SK-N-DZ (cell line): Measurements from ENCODE around the gene PPP6R1.

Experiments used
- DNase-seq: peaks from one replicate; pipeline ENCODE4 v3.0.0-alpha.2; 2015; ENCODE audit warnings: low spot score

Gene PPP6R1

DNA sequence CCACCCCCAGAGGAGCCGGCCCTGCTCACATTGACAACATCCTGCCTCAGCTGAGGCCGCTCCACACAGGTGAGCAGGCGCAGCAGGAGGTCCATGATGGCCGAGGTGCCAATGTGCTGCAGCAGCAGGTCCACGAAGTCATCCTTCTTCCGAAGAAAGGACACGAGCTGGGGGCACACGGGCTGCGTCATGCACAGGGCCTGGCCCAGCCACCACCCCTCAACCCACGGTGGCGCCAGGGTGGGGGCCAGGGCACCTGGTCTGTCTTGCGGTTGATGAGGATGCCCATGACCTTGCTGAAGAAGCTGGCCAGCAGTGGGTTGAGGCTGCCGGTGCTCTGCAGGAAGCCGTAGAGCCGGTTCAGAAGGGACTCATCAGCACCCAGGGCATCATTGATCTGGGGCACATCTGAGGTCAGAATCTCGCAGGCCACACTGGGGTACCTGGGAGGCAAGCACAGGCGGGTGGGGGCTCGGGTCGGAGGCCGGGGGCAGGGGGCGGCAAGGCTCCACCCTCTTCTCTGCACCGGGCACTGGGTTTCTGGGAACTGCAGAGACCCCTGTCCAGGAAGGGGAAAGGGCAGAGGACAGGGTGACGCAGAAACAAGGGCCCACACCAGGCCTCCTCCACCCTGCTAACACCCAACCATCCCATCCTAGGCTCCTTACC, 13.4 kb downstream of the PPP6R1 start:
- DNase-seq: no peak

DNA sequence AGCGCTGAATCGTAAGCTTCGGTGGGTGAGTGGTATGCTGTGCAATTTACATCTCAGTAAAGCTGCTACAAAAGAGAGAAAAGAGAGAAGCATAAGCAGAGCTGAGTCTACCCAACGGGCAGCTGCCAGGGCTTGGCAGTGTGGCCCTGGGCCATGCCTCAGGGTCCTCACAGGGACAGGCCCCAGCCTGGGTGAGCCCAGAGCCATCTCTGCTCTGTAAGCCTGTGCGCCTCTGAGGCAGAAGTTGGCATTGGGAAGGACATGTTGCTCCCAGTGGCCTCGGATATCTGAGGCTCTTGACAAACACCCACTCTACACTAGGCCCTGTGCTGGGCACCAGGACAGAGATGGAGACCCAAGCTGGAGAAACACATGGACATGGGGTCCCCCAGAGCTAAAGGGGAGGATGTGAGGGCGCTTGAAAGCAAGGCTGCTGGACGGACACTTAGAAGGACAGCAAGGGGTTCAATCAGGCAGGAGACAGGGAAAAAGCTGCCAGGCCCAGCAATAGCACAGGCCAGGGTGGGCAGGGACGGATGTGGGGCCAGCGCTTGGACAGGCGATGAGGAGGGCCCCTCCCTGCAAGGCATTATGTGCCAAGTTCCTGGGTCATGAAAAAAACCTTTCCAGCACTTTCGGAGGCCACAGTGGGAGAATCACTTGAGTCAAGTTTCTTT, 14.7 kb downstream of the PPP6R1 start:
- no peak for DNase-seq

DNA sequence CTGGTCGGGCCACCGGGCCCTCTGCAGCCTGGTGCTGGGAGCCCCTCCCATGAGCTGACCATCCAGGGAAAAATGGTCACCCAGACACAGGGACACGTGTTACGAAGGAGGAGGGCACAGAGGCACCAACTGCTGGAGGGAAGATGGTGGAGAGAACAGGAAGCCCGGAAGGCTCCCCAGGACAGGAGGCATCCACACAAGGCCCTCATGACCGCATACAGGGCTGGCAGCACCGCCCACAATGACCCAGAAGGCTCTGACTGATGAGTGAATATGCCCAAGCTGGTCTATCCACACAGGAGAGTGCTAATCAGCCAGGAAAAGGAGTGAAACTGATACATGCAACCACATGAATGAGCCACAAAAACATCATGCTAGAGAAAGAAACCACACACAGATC, 16.3 kb downstream of the PPP6R1 start:
- no peak for DNase-seq

DNA sequence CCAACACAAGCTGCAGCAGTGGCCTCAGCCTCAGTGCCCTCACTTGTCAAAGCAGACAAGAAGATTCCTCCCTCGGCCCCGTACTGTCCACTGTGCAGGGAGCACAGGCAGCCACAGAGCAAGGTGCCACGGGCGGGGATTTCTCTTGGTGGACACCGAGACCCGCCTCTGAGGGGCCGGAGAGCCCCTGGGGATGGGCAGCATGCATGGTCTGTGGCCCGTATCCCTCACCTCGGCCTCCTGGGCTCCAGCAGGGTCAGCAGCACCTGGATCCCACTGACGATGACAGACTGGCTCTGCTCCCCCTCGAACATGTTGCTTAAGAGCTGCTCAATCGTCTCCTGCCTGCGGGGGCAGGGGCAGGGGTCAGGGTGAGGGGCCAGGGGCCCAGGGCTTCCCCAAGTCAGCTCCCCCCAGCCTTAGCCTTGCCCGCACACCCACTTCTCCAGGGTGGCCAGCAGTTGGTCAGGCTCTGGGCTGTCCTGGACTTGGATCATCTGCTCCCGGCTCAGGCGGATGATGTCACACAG, 16.8 kb downstream of the PPP6R1 start:
- no peak for DNase-seq

DNA sequence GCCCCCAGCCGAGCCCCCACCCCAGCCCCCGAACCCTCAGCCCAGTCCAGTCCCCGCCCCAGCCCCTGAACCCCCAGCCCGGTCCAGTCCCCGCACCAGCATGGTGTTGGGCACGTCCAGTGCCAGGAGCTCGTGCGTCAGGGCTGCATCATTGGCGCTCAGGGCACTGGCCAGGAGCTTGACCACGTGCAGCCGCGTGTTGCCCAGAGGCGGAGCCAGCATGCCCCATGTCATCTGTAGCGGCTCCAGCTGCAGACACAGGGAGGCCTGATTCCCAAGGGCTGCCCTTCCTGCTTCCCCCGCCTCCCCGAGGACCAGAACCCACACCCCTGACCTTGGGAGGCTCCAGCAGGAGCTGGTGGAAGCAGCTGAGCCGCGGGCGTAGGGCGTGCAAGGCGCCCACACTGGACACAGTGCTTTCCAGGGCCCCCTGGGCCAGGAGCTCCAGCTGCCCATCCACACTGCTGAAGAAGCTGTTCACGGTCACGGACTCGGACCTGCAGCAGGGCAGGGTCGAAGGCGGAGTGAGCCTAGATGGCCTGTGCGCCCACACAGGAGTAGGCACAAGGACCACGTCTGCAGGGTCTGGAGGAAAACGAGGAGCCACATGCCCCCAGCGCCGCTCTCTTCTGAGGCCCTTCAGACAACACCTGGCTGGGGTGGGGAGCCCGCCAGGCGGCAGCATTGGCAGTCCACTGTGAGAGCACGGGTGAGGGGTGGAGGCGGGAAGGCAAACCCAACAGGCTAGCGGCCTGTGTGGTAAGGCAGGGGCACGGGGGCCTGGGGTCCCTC, 17.5 kb downstream of the PPP6R1 start:
- no peak for DNase-seq

DNA sequence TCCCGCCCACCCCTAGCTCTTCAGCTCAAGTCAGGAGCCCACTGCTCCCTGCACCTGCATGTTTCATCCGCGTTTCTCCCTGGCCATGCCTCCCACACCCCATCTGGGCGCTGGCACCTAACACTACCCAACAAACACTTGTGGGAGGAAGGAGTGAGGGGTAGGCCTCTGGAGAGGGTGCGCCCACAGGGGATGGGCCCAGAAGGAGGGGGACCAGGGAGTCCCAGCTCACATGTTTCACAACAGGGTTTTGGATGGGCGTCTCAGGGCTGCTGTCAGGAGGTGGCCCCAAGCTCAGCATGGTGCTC, 18.1 kb downstream of the PPP6R1 start:
- no peak for DNase-seq

DNA sequence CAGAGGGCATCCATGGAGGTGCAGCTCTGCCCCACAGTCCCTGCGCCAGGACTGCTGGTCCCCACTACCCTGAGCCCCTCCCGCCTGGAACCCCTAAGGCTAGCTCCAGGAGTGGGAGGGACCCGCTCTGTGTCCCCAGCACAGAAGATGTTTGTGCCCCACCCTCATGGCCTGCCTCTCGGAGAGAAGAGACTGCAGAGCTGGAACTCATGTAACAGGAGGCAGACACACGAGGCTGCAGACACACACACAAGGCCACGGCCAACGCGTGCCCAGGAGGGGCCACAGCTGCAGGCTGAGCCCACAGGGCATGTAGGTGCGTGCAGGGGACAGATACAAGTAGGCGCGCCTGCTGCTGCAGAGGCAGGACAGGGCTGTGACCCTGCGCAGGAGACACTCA, 19.8 kb downstream of the PPP6R1 start:
- DNase-seq: no peak

DNA sequence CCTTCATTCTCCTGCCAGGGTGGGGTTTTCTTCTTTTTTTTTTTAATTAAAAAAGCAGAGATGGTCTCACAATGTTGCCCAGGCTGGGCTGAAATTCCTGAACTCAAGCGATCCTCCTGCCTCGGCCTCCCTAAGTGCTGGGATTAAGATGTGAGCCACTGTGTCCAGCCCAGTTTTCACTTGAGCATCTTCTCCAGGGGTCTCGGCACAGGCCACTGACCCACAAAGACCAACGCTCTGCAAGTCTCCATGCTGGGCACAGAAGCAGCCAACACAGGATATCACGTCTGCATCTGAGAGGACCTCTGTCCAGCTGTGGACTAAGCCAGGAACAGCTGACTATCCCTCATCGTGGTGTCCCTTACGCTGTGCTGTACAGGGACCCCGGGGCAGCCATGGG, 20.8 kb downstream of the PPP6R1 start:
- DNase-seq: no peak

DNA sequence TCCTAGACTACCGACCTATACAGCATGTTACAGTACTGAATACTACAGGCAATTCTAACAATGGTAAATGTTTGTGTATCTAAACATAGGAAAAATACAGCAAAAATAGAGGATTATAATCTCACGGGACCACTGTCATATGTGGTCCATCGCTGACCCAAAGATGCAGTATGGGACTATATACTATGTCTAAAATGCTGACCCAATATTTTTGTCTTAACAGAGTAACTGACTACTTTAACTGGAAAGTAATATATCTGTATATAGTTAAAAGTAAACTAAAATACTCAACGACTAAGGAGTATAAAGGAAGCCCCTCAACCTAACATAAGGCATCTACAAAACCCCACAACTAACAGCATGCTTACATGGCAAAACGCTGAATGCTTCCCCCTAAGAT, 25.8 kb downstream of the PPP6R1 start:
- DNase-seq: no peak

DNA sequence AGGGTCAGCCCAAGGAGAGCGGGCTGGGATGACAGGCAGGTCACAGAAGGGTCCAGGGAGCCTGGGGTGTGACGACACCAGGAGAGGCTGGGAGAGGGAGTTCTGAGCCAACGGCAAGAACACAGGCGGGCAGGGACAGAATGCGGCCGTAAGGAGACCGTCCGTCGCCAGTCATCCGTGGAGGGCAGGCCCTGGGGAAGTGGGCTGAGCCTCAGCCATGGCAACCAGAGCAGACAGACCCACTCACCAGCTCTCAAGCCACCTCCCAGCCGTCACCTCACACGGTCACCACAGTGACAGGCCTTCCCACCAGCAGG, 26.6 kb downstream of the PPP6R1 start:
- no peak for DNase-seq

DNA sequence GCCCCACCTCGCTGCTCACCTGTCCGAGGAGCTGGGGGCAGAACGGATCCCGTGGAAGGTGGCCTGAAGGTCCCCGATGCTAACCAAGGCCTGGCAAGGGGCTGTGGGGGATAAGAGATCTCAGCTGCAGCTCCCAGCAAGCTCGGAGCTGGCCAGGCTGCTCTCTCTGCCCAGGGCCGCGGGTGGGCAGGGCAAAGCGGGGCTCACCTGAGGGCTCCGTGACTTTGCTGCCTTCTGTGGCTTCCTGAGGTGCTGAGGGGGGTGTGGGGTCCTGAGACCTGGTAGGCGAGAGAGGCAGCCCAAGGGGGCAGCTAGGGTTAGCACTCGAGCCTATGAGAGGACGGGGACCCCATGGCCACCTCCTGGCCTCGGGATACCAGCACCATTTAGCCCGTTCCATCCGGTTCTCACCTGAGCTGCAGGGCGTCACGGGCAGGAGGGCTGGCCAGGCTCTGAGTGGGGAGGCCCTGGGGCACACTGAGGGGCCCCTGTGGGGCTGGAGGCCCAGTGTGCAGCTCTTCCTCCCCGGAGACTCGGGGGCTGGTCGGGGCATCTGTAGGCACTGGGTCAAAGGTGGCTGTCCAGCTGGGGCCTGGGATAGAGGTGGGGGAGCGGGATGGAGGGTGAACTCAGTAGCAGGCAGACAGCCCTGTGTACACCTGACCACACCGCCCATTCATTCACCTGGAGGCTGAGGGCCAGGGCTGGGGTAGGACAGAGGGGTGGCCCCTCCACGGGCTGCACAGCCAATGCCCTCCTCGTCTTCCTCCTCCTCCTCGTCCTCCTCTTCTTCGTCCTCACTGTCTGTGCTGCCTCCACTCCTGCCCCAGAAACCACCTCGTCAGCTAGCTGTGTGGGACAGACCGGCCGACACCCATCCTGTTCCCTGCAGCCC, 27.2 kb downstream of the PPP6R1 start:
- DNase-seq: no peak

DNA sequence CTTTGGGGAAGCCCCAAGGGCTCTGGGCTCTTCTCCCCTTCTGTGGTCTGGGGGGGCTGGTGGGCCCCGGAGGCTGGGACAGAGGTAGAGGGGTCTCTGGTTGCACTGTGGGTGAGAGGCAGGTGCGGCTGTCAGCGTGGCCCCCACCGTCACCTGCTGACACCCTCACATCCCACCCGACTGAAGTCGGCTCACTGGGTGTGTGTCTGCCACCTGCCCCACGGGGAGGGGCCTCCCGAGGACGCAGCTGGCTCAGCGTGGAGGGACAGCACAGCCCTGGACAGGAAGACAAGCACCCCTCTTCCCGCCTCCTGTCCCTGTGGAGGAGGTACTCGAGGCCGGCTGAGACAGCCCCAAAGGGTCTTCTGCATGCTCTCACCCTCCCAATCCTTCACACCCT, 28.0 kb downstream of the PPP6R1 start:
- no peak for DNase-seq

DNA sequence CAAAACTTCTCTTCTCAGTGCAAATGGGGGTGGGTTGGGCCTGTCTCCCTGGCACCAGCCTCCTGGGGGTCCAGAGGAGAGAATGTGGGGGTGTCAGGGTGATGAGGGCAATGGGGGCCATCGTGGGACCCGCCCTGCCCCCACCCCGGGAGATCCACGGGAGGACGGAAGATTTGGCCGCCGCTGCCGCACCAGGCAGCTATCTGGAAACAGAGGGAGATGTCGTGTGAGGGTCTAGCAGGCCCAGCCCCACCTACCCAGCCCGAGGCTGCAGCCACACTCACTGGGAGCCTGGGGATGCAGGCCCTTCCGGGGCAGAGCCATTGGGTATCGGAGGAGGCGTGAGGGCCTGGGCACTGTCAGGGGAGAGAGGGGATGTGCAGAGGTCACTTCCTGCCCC, 28.5 kb downstream of the PPP6R1 start:
- no peak for DNase-seq

DNA sequence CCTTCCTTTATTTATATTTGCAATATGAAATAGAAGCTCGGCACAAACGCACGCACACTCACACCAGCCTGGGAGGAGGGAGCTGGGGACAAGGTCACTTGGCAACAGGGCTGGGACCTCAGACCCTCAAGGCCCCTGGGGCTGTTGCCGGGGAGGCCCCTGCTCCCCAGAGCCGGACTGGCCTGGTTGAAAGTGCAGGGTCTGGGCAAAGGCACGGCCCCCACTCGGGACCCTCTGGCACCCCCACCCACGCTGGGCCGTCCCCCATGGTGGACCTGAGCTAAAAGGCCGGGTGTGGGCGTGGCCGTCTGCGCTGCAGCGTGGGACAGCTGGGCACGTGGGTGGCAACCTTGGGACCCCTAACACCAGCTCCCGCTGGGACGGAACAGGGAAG, 29.0 kb downstream of the PPP6R1 start:
- DNase-seq: no peak

DNA sequence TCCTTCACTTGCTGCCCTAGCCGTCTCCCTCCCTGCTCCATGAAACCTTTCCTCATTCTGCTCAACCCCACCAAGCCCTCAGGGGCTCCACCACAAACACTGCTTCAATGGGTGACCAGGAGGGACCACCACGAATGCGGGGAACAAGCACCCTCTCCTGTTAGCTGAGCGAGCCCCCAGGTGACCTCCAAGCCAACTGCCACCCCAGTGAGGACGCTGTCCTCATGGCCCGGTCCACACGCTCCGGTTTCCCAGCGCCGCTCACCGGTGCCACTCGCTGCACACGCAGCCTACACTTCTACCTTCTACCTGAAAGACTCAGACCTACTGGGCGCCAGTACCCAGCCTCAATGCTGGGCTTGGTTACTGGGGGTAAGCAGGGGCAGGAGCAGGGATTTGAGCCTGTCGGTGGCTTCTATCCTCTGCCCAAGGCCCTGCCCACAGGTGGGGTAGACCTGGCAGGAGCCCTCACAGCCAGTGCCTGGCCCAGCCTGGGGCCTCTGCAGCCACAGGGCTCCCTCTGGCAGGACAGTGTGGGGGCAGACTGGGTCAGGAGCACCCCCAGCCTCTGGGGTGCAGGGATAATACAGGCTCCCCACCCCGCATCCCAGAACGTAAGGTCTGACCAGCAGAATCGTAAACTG, 29.6 kb downstream of the PPP6R1 start:
- no peak for DNase-seq

DNA sequence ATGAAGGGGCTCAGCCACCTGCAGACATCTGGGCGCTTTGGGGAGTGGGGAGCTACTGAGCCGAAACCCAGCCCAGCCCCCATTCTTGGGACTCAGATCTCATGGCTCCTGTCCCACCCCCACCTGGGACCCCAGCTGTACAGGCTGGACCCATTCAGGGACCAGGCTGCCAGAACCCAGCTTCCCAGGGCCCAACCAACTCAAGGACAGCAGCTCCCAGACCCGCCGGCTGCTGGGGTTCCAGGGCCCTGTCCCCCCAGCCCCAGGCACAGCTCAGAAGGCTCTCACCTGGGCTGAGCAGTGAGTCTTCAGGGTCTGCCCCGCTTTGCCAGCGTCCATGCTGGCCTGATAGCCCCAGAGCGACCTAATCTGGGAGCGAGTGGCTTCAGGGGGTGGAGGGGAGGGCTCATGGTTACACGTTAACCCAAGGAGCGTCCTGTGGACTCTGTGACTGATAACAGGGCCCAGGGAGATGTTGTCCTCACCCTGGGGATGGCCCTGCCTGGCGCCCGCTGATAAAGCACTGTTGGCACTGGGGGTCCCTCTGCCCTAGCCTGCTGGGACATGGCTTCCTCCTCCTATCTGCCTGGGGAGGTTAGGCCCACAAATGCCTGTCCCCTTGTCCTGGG, 30.3 kb downstream of the PPP6R1 start, which contains the start of gene TMEM86B:
TMEM86B (minus strand) TSS at position 361 of the 629 bp plus-strand sequence; CDS start at position 339, 22 bp downstream.
- no peak for DNase-seq

DNA sequence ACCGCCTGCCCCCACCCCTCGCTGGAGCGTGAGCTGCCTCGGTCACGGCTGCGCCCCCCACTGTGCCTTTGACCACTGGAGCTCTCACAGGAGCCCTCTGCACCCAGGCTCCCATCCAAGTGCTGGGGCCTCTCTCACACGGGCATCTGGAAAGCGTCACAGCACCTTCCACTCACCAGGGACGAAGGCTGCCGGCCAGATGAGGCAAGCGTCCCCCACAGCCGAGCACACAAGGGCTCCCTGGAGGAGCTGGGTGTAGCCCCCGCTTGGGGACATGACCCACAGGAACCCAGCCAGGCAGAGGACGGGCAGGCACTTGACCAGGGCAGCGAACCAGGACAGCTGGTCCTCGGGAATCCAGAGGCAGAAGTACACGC, 30.8 kb downstream of the PPP6R1 start:
- DNase-seq: peak; percentile 79

DNA sequence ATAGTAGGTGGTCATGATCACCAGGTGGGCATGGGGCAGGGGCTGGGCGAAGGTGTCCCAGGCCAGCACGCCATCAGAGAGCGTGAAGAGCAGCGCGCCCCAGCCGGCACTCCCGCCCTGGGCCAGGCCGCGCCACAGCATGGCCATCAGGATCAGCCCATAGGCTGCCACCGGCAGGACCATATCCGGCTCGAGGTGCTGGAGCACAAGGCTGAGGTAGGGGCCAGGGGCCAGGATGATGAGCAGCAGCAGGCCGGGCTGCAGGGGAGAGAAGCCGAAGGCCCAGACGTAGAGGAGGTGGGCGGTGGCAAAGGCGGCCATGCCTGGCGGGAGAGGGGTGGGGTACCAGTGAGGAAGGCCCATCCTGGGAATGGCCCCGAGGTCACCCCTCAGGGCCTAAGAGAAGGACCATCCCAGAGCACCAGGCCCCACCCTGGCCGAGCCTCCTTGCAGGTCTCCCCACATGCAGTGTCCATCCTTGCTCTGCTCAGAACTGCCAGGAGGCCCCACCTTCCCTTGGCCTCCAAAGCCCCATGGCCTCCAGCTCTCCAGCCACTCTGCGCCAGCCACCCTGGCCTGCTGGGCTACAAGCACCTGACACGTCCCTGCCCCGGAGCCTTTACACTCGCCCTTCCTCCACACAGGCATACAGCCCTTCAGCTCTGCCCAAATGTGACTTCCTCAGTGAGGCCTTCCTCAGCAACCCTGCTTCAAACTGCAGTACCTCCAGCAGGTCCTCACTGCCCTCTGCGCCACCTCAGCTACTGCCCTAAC, 31.4 kb downstream of the PPP6R1 start:
- no peak for DNase-seq

DNA sequence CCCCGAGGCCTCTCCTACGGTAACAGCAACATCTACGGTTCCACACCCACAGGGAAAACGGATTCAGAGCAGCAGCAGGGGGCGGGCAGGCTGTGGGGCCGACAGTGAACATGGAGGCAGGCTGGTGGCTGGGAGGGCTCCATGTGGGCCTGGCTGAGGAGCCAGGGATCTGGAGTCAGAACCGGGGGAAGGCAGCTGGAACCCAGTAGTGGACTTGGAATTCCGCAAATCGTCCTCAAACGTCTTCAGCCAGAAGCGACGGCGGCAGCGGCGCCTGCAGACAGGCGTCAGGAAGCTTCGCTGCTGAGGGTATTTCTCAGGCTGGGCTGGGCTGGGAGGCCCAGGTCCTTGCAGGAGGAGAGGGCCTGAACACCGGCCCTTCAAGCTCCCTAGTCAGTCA, 32.0 kb downstream of the PPP6R1 start:
- no peak for DNase-seq

DNA sequence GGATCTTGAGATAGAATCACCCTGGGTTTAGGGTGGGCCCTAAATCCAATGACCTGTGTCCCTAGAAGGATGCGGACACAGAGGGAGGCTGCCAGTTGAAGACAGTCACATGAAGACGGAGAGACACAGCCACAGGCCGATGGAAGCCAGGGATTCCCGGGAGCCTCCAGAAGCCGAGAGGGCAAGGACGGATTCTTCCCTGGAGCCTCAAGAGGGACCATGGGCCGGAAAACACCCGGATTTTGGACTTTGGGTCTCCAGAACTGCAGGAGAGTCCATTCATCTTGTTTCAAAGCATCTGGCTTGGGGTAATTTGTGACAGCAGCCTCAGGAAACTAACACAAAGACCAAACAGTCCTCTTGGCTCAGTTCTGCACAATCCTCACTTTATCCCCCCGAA, 32.5 kb downstream of the PPP6R1 start:
- DNase-seq: no peak
